Activated T-cell treated with anti-CD3 and anti-CD28 coated beads, Interleukin-2, amount 50 U/mL, for 72 hours (primary cell): ENCODE data around the gene KSR1. TPM values are rescaled to one million over a fixed set of nuclear protein-coding genes. Genes with fewer than 3 reads are reported as not detected.

ENCODE experiments used
- ATAC-seq, 2 donors: fragments of 150-1000 bp; cut with Tn5 transposase; replicated peaks in 1 of 2; 2 replicates each; pipeline ENCODE4 v1.10.0; 2021; ENCODE audit warnings: moderate library complexity in 2 of 2, mild to moderate bottlenecking in 1 of 2
- DNase-seq, 2 donors: peaks; one replicate each; pipeline ENCODE4 v3.0.0; 2021 to 2022; ENCODE audit warnings: mixed read lengths in 1 of 2
- H3K27ac Mint-ChIP-seq: one replicate; pipeline ENCODE4 v1.8.0; 2022; ENCODE audit warnings: mild to moderate bottlenecking, moderate library complexity, mixed read lengths
- H3K27me3 Mint-ChIP-seq: one replicate; pipeline ENCODE4 v1.8.0; 2022; ENCODE audit warnings: low read depth, mixed read lengths
- H3K36me3 Mint-ChIP-seq, 2 donors: one replicate each; pipeline ENCODE4 v1.8.0; 2022; ENCODE audit warnings: mixed read lengths in 2 of 2, mild to moderate bottlenecking in 1 of 2; ENCODE audit not compliant: insufficient read depth in 2 of 2
- H3K4me1 Mint-ChIP-seq: one replicate; pipeline ENCODE4 v1.8.0; 2022; ENCODE audit warnings: low read depth, mixed read lengths
- H3K4me3 Mint-ChIP-seq, 2 donors: one replicate each; pipeline ENCODE4 v1.8.0; 2022; ENCODE audit warnings: mild to moderate bottlenecking in 2 of 2, mixed read lengths in 2 of 2, moderate library complexity in 2 of 2
- H3K9me3 Mint-ChIP-seq, 2 donors: one replicate each; pipeline ENCODE4 v1.8.0; 2022; ENCODE audit warnings: mixed read lengths in 2 of 2
- total RNA-seq, 2 donors: library from RNA; stranded (reverse); gene quantifications; one replicate each; pipeline ENCODE4 v1.2.3, GENCODE V29; 2022

Gene KSR1
- total RNA-seq, 2 donors from 2014 or later = 191 to 296 TPM

- H3K4me1 Mint-ChIP-seq = peaks cover 31% of the 10 kb centered on the region
- no peak overlapping the region for H3K27ac Mint-ChIP-seq
- peaks cover 2 to 14% of the 10 kb centered on the region in 2 donors for H3K36me3 Mint-ChIP-seq
- peak; percentile 55 to 58 for ATAC-seq
- DNase-seq = no peak
- no peak overlapping the region for H3K4me3 Mint-ChIP-seq
- no peaks in the 10 kb centered on the region for H3K27me3 Mint-ChIP-seq
- H3K9me3 Mint-ChIP-seq = no peaks in the 10 kb centered on the region
These were observed 139.0 kb downstream of the KSR1 start for GRCh38 chr17:27595208-27595607.

GRCh38 chr17:27596096-27596495 lies 139.8 kb downstream of the KSR1 start:
- Mint-ChIP-seq H3K4me3 (no peak overlapping the region), H3K27ac (peak overlapping the region; percentile 32), H3K4me1 (peaks cover 38% of the 10 kb centered on the region), H3K9me3 (no peaks in the 10 kb centered on the region), H3K27me3 (no peaks in the 10 kb centered on the region), H3K36me3 (peaks cover 7 to 16% of the 10 kb centered on the region in 2 donors)
- DNase-seq = no peak
- ATAC-seq = no peak

- H3K36me3 Mint-ChIP-seq = peaks cover 9 to 20% of the 10 kb centered on the region in 2 donors
- H3K9me3 Mint-ChIP-seq = no peaks in the 10 kb centered on the region
- H3K27ac Mint-ChIP-seq = peak overlapping the region; percentile 26
These were observed 140.4 kb downstream of the KSR1 start for GRCh38 chr17:27596566-27597187.

GRCh38 chr17:27597188-27597580 lies 140.9 kb downstream of the KSR1 start:
- H3K27me3 Mint-ChIP-seq = no peaks in the 10 kb centered on the region
- peaks cover 49% of the 10 kb centered on the region for H3K4me1 Mint-ChIP-seq
- H3K9me3 Mint-ChIP-seq = no peaks in the 10 kb centered on the region
- peaks cover 9 to 23% of the 10 kb centered on the region in 2 donors for H3K36me3 Mint-ChIP-seq
- no peak overlapping the region for H3K27ac Mint-ChIP-seq
- ATAC-seq (no peak), DNase-seq (no peak)
- H3K4me3 Mint-ChIP-seq = no peak overlapping the region

More at GRCh38 chr17:27596566-27597187, 140.4 kb downstream of the KSR1 start:
- no peak overlapping the region for H3K4me3 Mint-ChIP-seq
- no peak for ATAC-seq
- H3K27me3 Mint-ChIP-seq = no peaks in the 10 kb centered on the region
- peaks cover 44% of the 10 kb centered on the region for H3K4me1 Mint-ChIP-seq
- no peak for DNase-seq

GRCh38 chr17:27597783-27598320 lies 141.6 kb downstream of the KSR1 start:
- Mint-ChIP-seq H3K36me3 (peaks cover 7 to 22% of the 10 kb centered on the region in 2 donors), H3K9me3 (no peaks in the 10 kb centered on the region), H3K27ac (no peak overlapping the region), H3K27me3 (no peaks in the 10 kb centered on the region), H3K4me3 (no peak overlapping the region), H3K4me1 (peaks cover 54% of the 10 kb centered on the region)
- DNase-seq (no peak), ATAC-seq (no peak)

GRCh38 chr17:27598337-27599050 lies 142.2 kb downstream of the KSR1 start:
- Mint-ChIP-seq H3K36me3 (peaks cover 7 to 22% of the 10 kb centered on the region in 2 donors), H3K4me3 (no peak overlapping the region), H3K4me1 (peaks cover 53% of the 10 kb centered on the region), H3K27me3 (no peaks in the 10 kb centered on the region), H3K27ac (no peak overlapping the region), H3K9me3 (no peaks in the 10 kb centered on the region)
- no peak for DNase-seq
- no peak for ATAC-seq

- Mint-ChIP-seq H3K27me3 (no peaks in the 10 kb centered on the region), H3K36me3 (peaks cover 7 to 19% of the 10 kb centered on the region in 2 donors), H3K27ac (no peak overlapping the region), H3K9me3 (no peaks in the 10 kb centered on the region), H3K4me1 (peaks cover 36% of the 10 kb centered on the region), H3K4me3 (no peak overlapping the region)
- DNase-seq (no peak), ATAC-seq (no peak)
These were observed 144.2 kb downstream of the KSR1 start for GRCh38 chr17:27600471-27600870.

GRCh38 chr17:27601069-27601974 lies 145.1 kb downstream of the KSR1 start:
- Mint-ChIP-seq H3K4me1 (peaks cover 33% of the 10 kb centered on the region), H3K27ac (no peak overlapping the region), H3K9me3 (no peaks in the 10 kb centered on the region), H3K27me3 (no peaks in the 10 kb centered on the region), H3K4me3 (no peak overlapping the region), H3K36me3 (peaks cover 7 to 21% of the 10 kb centered on the region in 2 donors)
- DNase-seq (peak; percentile 80 to 84), ATAC-seq (peak; percentile 24 to 38)

- Mint-ChIP-seq H3K4me3 (no peak overlapping the region), H3K27ac (no peak overlapping the region), H3K4me1 (peaks cover 33% of the 10 kb centered on the region), H3K36me3 (peaks cover 7 to 18% of the 10 kb centered on the region in 2 donors), H3K27me3 (no peaks in the 10 kb centered on the region), H3K9me3 (no peaks in the 10 kb centered on the region)
- ATAC-seq (no peak), DNase-seq (no peak)
These were observed 145.7 kb downstream of the KSR1 start for GRCh38 chr17:27601975-27602302.

- H3K27ac Mint-ChIP-seq = no peak overlapping the region
- peaks cover 33% of the 10 kb centered on the region for H3K4me1 Mint-ChIP-seq
- no peaks in the 10 kb centered on the region for H3K27me3 Mint-ChIP-seq
- ATAC-seq (peak; percentile 36 to 37), DNase-seq (peak; percentile 66 to 73)
- no peaks in the 10 kb centered on the region for H3K9me3 Mint-ChIP-seq
- H3K4me3 Mint-ChIP-seq = no peak overlapping the region
- peaks cover 7 to 18% of the 10 kb centered on the region in 2 donors for H3K36me3 Mint-ChIP-seq
These were observed 146.6 kb downstream of the KSR1 start for GRCh38 chr17:27602721-27603420.

GRCh38 chr17:27603421-27603770 lies 147.1 kb downstream of the KSR1 start:
- no peak overlapping the region for H3K27ac Mint-ChIP-seq
- peaks cover 7 to 18% of the 10 kb centered on the region in 2 donors for H3K36me3 Mint-ChIP-seq
- peaks cover 36% of the 10 kb centered on the region for H3K4me1 Mint-ChIP-seq
- no peaks in the 10 kb centered on the region for H3K9me3 Mint-ChIP-seq
- ATAC-seq = no peak
- DNase-seq = no peak
- no peaks in the 10 kb centered on the region for H3K27me3 Mint-ChIP-seq
- H3K4me3 Mint-ChIP-seq = no peak overlapping the region

GRCh38 chr17:27603880-27604794 lies 147.9 kb downstream of the KSR1 start:
- Mint-ChIP-seq H3K9me3 (no peaks in the 10 kb centered on the region), H3K4me3 (no peak overlapping the region), H3K27me3 (no peaks in the 10 kb centered on the region), H3K27ac (no peak overlapping the region), H3K4me1 (peaks cover 39% of the 10 kb centered on the region), H3K36me3 (peaks cover 9 to 23% of the 10 kb centered on the region in 2 donors)
- DNase-seq (no peak), ATAC-seq (no peak)
